Measurements from ENCODE around the gene SP7.
"Not testable (repeated sequence)": the region's sequence is repeated elsewhere in the genome, so short reads cannot be mapped to it uniquely, and the experiment has no call there.

Gene SP7

GRCh38 chr12:53343449-53343848, 7.3 kb upstream of the SP7 start:
- peak overlapping the region; percentile 24 for H3K4me3 Mint-ChIP-seq
- H3K27ac Mint-ChIP-seq = no peak overlapping the region
- peaks cover 56% of the 10 kb centered on the region for H3K27me3 Mint-ChIP-seq

DNA sequence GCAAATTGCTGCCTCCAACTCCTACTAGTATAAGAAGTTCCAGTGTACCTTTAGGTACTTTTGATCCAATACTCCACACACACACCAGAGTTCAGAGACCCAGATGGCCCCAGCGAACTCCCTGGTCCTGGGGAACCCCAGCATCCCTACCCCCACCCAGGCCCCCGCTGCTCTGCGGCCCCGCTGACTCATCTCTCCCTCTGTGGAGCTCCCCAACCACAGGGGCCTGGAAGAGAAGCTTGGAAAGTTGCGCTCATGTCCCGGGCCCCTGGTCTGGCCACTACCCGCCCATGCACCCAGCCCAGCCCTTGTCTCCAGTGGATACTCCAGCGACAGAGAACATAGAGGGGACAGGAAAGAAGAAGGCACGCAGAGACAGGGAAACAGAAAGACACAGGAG, 4.2 kb upstream of the SP7 start:
- Mint-ChIP-seq H3K27ac (no peak overlapping the region), H3K4me1 (peaks cover 28% of the 10 kb centered on the region), H3K9me3 (no peaks in the 10 kb centered on the region), H3K4me3 (no peak overlapping the region), H3K27me3 (peaks cover 73% of the 10 kb centered on the region), H3K36me3 (no peaks in the 10 kb centered on the region)
- no peak for DNase-seq
- CTCF ChIA-PET = interaction anchor here (0.8 to 3.1 kb wide), 2 partner anchors 18 to 168 kb away, joined by 3 to 17 read pairs; partner anchors contain the start of gene AAAS

More at GRCh38 chr12:53343449-53343848, 7.3 kb upstream of the SP7 start:
- no peaks in the 10 kb centered on the region for H3K36me3 Mint-ChIP-seq
- no peaks in the 10 kb centered on the region for H3K9me3 Mint-ChIP-seq
- peaks cover 16% of the 10 kb centered on the region for H3K4me1 Mint-ChIP-seq
- CTCF ChIA-PET = interaction anchor here (0.7 to 8.0 kb wide), 3 partner anchors 9 to 80 kb away, joined by 3 to 178 read pairs (median 3); partner anchors contain the start of genes AAAS and AMHR2
- no peak for DNase-seq

GRCh38 chr12:53338916-53339315, 2.8 kb upstream of the SP7 start:
- Mint-ChIP-seq H3K27me3 (peaks cover 77% of the 10 kb centered on the region), H3K27ac (no peak overlapping the region), H3K4me3 (no peak overlapping the region), H3K36me3 (no peaks in the 10 kb centered on the region), H3K4me1 (peaks cover 18% of the 10 kb centered on the region), H3K9me3 (no peaks in the 10 kb centered on the region)
- CTCF ChIA-PET = interaction anchor here (3.1 kb wide), 1 partner anchor 16 kb away, joined by 17 read pairs; the partner anchor contains the start of gene AAAS
- DNase-seq = no peak

GRCh38 chr12:53338017-53338416, 1.9 kb upstream of the SP7 start:
- no peak overlapping the region for H3K27ac Mint-ChIP-seq
- no peak for DNase-seq
- CTCF ChIA-PET = interaction anchor here (3.1 kb wide), 1 partner anchor 15 kb away, joined by 17 read pairs; the partner anchor contains the start of gene AAAS
- H3K27me3 Mint-ChIP-seq = peaks cover 86% of the 10 kb centered on the region
- H3K9me3 Mint-ChIP-seq = no peaks in the 10 kb centered on the region
- peaks cover 15% of the 10 kb centered on the region for H3K4me1 Mint-ChIP-seq
- no peak overlapping the region for H3K4me3 Mint-ChIP-seq
- no peaks in the 10 kb centered on the region for H3K36me3 Mint-ChIP-seq

- H3K4me3 Mint-ChIP-seq = no peak overlapping the region
- H3K9me3 Mint-ChIP-seq = no peaks in the 10 kb centered on the region
- H3K36me3 Mint-ChIP-seq = no peaks in the 10 kb centered on the region
- CTCF ChIA-PET = interaction anchor here (2.1 kb wide), 1 partner anchor 10 kb away, joined by 10 read pairs; no protein-coding TSS in a partner anchor
- peaks cover 15% of the 10 kb centered on the region for H3K4me1 Mint-ChIP-seq
- DNase-seq = no peak
- peaks cover 96% of the 10 kb centered on the region for H3K27me3 Mint-ChIP-seq
- H3K27ac Mint-ChIP-seq = no peak overlapping the region
Measured at GRCh38 chr12:53334822-53335221, 1.3 kb downstream of the SP7 start.

DNA sequence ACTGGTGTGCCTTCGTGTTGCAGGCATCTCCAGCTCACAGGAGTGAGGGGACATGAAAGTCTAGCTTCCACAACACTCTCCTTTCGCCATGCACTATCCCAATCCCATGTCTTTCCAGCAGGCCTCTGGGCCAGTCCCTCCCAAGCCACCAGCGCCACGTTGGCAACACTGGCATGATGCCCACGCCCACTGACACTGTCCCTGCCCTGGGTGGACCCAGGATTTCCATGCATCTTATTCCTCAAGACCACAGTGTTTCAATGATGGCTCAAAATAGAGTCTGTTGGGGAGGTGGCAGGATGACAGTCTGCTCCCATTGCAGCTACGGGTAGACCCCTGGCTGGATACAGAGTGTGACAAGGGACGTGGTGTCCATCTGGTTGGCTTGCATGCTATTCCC, 2.3 kb downstream of the SP7 start:
- Mint-ChIP-seq H3K36me3 (no peaks in the 10 kb centered on the region), H3K4me3 (no peak overlapping the region), H3K9me3 (no peaks in the 10 kb centered on the region), H3K27ac (no peak overlapping the region), H3K27me3 (peaks cover 95% of the 10 kb centered on the region), H3K4me1 (peaks cover 15% of the 10 kb centered on the region)
- DNase-seq = no peak
- CTCF ChIA-PET = interaction anchor here (1.1 kb wide), 1 partner anchor 11 kb away, joined by 4 read pairs; no protein-coding TSS in a partner anchor

GRCh38 chr12:53333289-53333688, 2.9 kb downstream of the SP7 start:
- peaks cover 95% of the 10 kb centered on the region for H3K27me3 Mint-ChIP-seq
- no peak overlapping the region for H3K4me3 Mint-ChIP-seq
- no peak overlapping the region for H3K27ac Mint-ChIP-seq
- no peaks in the 10 kb centered on the region for H3K9me3 Mint-ChIP-seq
- H3K36me3 Mint-ChIP-seq = no peaks in the 10 kb centered on the region
- H3K4me1 Mint-ChIP-seq = peaks cover 13% of the 10 kb centered on the region
- CTCF ChIA-PET = interaction anchor here (1.1 kb wide), 1 partner anchor 11 kb away, joined by 4 read pairs; no protein-coding TSS in a partner anchor
- DNase-seq = no peak

DNA sequence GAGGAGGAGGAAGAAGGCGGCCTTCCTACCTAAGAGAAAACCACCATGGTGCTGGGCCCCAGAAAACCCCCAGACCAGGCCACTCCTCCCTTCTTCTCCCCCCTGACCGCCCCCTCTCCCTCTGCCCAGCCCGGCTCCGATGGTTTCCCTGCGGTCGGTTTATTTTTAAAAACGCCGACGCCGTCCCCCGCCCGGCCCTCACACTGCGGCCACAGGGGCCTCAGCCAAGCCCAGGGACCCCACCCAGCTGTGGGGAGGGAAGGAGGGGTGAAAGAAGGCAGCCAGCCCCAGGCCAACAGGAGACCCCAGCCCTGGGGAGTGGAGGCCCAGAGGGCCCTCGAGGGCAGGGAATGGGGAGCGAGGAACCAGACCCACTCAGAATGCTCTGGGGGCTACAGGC, 3.4 kb downstream of the SP7 start:
- CTCF ChIA-PET = interaction anchor here (1.1 to 13.8 kb wide), 2 partner anchors 12 to 13 kb away, joined by 3 to 178 read pairs; partner anchors contain the start of gene AAAS
- Mint-ChIP-seq H3K36me3 (no peaks in the 10 kb centered on the region), H3K9me3 (no peaks in the 10 kb centered on the region), H3K27me3 (peaks cover 95% of the 10 kb centered on the region), H3K4me3 (no peak overlapping the region), H3K27ac (no peak overlapping the region), H3K4me1 (peaks cover 10% of the 10 kb centered on the region)
- no peak for DNase-seq

DNA sequence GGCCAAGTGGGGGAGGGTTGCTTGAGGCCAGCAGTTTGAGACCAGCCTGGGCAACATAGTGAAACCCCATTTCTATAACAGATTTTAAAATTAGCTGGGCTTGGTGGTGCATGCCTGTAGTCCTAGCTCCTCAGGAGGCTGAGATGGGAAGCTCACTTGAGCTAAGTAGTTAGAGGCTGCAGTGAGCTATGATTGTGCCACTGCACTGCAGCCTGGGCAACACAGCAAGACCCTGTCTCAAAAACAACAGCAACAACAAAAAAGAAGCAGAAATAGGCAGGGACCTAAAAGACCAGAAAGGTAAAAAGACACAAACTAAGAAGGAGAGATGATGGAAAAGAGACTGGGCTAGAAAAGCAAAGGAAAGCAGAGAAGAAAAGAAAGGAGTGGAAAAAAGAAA, 3.8 kb downstream of the SP7 start:
- not testable (repeated sequence) for DNase-seq, H3K4me1 Mint-ChIP-seq

DNA sequence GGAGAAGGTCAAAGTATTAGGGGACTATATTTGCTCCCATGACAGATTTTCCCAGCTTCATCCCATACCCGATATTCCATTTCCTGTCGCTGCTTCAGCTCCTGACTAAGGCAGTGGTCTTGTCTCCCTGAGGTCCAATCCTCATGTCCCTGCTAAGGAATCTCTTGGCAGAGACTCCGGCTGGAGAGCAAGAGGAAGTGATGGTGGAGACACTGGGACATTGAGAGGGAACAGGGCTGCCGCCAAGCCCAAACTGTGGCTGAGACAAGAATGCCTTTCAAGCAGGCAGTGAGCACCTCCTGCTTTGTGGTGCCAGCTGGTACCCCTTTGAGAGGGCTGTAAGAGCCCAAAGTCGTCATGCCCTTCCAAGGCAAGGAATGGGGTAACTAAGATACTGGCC, 5.5 kb downstream of the SP7 start:
- peaks cover 95% of the 10 kb centered on the region for H3K27me3 Mint-ChIP-seq
- no peak overlapping the region for H3K27ac Mint-ChIP-seq
- H3K4me1 Mint-ChIP-seq = peaks cover 7% of the 10 kb centered on the region
- no peaks in the 10 kb centered on the region for H3K36me3 Mint-ChIP-seq
- H3K4me3 Mint-ChIP-seq = no peak overlapping the region
- CTCF ChIA-PET = interaction anchor here (0.6 to 13.8 kb wide), 6 partner anchors 16 to 336 kb away, joined by 3 to 178 read pairs (median 4); no protein-coding TSS in a partner anchor
- no peak for DNase-seq
- H3K9me3 Mint-ChIP-seq = no peaks in the 10 kb centered on the region

More for the DNA sequence above, 3.8 kb downstream of the SP7 start:
- H3K9me3 Mint-ChIP-seq, H3K4me3 Mint-ChIP-seq, H3K36me3 Mint-ChIP-seq, H3K27ac Mint-ChIP-seq: not testable (repeated sequence)
- H3K27me3 Mint-ChIP-seq = peaks cover 95% of the 10 kb centered on the region
- CTCF ChIA-PET = interaction anchor here (1.1 to 13.8 kb wide), 2 partner anchors 11 to 14 kb away, joined by 3 to 178 read pairs; partner anchors contain the start of gene AAAS

DNA sequence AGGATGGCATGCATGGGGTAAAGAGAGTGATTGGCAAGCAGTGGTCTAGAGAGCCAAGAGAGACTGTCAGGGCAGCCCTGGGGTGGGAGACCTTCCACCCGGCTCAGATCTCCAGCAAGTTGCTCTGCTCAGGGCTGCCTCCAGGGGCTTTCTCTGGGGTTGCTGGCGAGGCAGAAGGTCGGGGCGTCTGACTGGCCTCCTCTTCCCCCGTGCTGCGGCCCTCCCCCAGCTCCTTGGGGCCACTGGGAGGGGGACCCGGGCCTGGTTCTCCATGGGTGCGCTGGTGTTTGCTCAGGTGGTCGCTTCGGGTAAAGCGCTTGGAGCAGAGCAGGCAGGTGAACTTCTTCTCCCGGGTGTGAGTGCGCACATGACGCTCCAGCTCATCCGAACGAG, 8.1 kb downstream of the SP7 start:
- no peak overlapping the region for H3K27ac Mint-ChIP-seq
- H3K4me1 Mint-ChIP-seq = peaks cover 20% of the 10 kb centered on the region
- peaks cover 69% of the 10 kb centered on the region for H3K27me3 Mint-ChIP-seq
- H3K9me3 Mint-ChIP-seq = no peaks in the 10 kb centered on the region
- DNase-seq = no peak
- CTCF ChIA-PET = interaction anchor here (1.1 to 13.8 kb wide), 7 partner anchors 13 to 180 kb away, joined by 3 to 178 read pairs (median 5); no protein-coding TSS in a partner anchor
- H3K4me3 Mint-ChIP-seq = no peak overlapping the region
- H3K36me3 Mint-ChIP-seq = no peaks in the 10 kb centered on the region

GRCh38 chr12:53327435-53328042, 8.6 kb downstream of the SP7 start:
- no peak overlapping the region for H3K27ac Mint-ChIP-seq

GRCh38 chr12:53326460-53327185, 9.5 kb downstream of the SP7 start:
- Mint-ChIP-seq H3K27ac (peak overlapping the region; percentile 67), H3K4me1 (peaks cover 30% of the 10 kb centered on the region), H3K27me3 (peaks cover 55% of the 10 kb centered on the region), H3K36me3 (no peaks in the 10 kb centered on the region), H3K9me3 (no peaks in the 10 kb centered on the region), H3K4me3 (peak overlapping the region; percentile 72)
- no peak for DNase-seq
- CTCF ChIA-PET = interaction anchor here (0.8 to 13.8 kb wide), 8 partner anchors 15 to 184 kb away, joined by 3 to 178 read pairs (median 11); no protein-coding TSS in a partner anchor

More at GRCh38 chr12:53327435-53328042, 8.6 kb downstream of the SP7 start:
- Mint-ChIP-seq H3K4me3 (no peak overlapping the region), H3K9me3 (no peaks in the 10 kb centered on the region), H3K36me3 (no peaks in the 10 kb centered on the region), H3K4me1 (peaks cover 25% of the 10 kb centered on the region), H3K27me3 (peaks cover 64% of the 10 kb centered on the region)
- CTCF ChIA-PET = interaction anchor here (0.8 to 13.8 kb wide), 10 partner anchors 14 to 183 kb away, joined by 3 to 178 read pairs (median 7); no protein-coding TSS in a partner anchor
- no peak for DNase-seq

DNA sequence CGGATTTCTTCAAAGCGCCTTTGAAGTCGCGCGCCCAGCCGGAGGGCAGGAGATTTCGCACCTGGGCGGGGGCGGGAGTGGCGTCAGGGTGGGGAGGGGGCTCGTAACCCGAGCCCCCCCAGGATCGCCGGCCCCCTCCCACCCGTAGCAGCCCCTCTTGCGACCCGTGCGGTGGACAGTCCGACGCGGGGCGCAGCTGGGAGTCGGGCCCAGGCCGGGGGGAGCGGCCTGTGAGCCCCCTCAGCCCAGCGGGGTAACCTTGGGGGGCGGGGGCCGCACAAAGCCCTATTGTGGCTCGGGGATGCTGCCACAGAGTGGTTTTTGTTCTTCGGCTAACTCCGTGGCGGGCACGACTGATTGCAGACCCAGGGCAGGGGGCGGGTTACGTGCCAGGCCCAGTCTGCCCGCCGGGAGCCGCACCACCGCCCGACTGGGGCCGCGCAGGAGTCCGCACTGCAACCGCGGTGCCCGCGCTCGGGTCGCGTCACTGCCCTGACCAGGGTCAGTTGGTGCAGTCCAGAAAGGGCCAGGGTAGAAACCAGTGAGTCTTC, 10.6 kb downstream of the SP7 start:
- peak; percentile 54 for DNase-seq
- CTCF ChIA-PET = interaction anchor here (0.8 to 13.8 kb wide), 9 partner anchors 21 to 184 kb away, joined by 3 to 178 read pairs (median 4); no protein-coding TSS in a partner anchor
- peaks cover 1% of the 10 kb centered on the region for H3K36me3 Mint-ChIP-seq
- H3K27ac Mint-ChIP-seq = peak overlapping the region; percentile 98
- H3K4me3 Mint-ChIP-seq = peak overlapping the region; percentile 82
- no peaks in the 10 kb centered on the region for H3K9me3 Mint-ChIP-seq
- H3K4me1 Mint-ChIP-seq = peaks cover 41% of the 10 kb centered on the region
- peaks cover 46% of the 10 kb centered on the region for H3K27me3 Mint-ChIP-seq
